ENCODE results near the gene CCNG2. TPM values are rescaled to one million over a fixed set of nuclear protein-coding genes. Genes with fewer than 3 reads are reported as not detected.

Gene CCNG2
- total and polyA plus RNA-seq, 2 of the 4 experiments (the other 2 are of a cell fraction) = 11.3 to 14.9 TPM

GRCh38 chr4:77155631-77156452 lies 1.2 kb upstream of the CCNG2 start (continued):
- TF ChIP-seq POLR2A (IDR thresholded peaks at IDR 0.05; ENCODE audit: low read depth, low read length) (no peak), MAFK (IDR thresholded peaks at IDR 0.05; ENCODE audit: low read depth, low read length) (no peak), RAD21 (IDR thresholded peaks at IDR 0.05; ENCODE audit: low read length) (no peak), ELK1 (IDR thresholded peaks at IDR 0.05; ENCODE audit: borderline replicate concordance, low read depth, low read length) (no peak)

Measured in IMR-90 (cell line).